A673 (cell line): ENCODE measurements around the gene SHISA7.

ENCODE experiments used
- CTCF ChIP-seq: fragments of 300-800, 200-600 bp; sonication (generic); conservative IDR thresholded peaks from 2 replicates; pipeline ENCODE4 v1.5.1; 2017; ENCODE audit warnings: low read depth, mild to moderate bottlenecking, antibody characterized with exemption, low read length, moderate library complexity, mixed read lengths
- EZH2 ChIP-seq: fragments of 200-600 bp; sonication (generic); IDR thresholded peaks from 2 replicates; pipeline ENCODE4 v1.6.1; 2017; ENCODE audit warnings: borderline replicate concordance, low read depth, mild to moderate bottlenecking, mixed read lengths, antibody characterized with exemption, low read length; ENCODE audit not compliant: poor library complexity, severe bottlenecking

GRCh38 chr19:55452749-55453346 is 9.7 kb upstream of the SHISA7 start:
- TF ChIP-seq CTCF (no peak), EZH2 (no peak)
